ENCODE results near the gene RERE.

DNA sequence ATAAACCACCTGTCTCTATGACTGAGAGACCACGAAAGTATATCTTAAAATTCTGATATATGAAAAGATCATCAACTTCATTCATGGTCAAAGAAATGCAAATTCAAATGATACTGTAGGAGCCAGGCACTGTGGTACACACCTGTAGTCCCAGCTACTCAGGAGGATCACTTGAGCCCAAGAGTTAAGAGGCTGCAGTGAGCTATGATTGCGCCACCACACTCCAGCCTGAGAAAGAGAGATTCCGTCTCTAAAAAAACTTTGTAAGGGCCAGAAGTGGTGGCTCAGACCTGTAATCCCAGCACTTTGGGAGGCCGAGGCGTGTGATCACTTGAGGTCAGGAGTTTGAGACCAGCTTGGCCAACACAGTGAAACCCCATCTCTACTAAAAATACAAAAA, 17.0 kb downstream of the RERE start:
- TF ChIP-seq, protein P1, sequence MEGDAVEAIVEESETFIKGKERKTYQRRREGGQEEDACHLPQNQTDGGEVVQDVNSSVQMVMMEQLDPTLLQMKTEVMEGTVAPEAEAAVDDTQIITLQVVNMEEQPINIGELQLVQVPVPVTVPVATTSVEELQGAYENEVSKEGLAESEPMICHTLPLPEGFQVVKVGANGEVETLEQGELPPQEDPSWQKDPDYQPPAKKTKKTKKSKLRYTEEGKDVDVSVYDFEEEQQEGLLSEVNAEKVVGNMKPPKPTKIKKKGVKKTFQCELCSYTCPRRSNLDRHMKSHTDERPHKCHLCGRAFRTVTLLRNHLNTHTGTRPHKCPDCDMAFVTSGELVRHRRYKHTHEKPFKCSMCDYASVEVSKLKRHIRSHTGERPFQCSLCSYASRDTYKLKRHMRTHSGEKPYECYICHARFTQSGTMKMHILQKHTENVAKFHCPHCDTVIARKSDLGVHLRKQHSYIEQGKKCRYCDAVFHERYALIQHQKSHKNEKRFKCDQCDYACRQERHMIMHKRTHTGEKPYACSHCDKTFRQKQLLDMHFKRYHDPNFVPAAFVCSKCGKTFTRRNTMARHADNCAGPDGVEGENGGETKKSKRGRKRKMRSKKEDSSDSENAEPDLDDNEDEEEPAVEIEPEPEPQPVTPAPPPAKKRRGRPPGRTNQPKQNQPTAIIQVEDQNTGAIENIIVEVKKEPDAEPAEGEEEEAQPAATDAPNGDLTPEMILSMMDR (conservative IDR thresholded peaks at IDR 0.05; ENCODE audit: low read length): no peak
- no peak for TF ChIP-seq EZH2phosphoT487 (IDR thresholded peaks at IDR 0.05; ENCODE audit: borderline replicate concordance, low read depth, low read length)

Measured in OCI-LY7 (cell line).